Caco-2 (cell line): ENCODE results near the gene AGAP2. TPM values are rescaled to one million over a fixed set of nuclear protein-coding genes. Genes with fewer than 3 reads are reported as not detected.

ENCODE experiments used
- BruUV-seq: library from RNA; stranded (reverse); fragments of 400-500 nt; replicated peaks from 2 replicates; lab custom pipeline; 2021; lab: Mats Ljungman, UMichigan
- CTCF ChIA-PET: fragments of 300-600 bp; sonication (Branson Sonifier 250); formaldehyde crosslinking; loops from one replicate; lab custom pipeline; 2022; ENCODE audit warnings: antibody characterized with exemption; lab: Charles Lee
- POLR2A ChIA-PET: fragments of 300-600 bp; sonication (Branson Sonifier 250); formaldehyde crosslinking; loops from one replicate; lab custom pipeline; 2022; ENCODE audit warnings: antibody characterized with exemption; lab: Charles Lee
- DNase-seq, 2 experiments: peaks; one replicate each; pipeline versions ENCODE4 v3.0.0 to v3.0.0-alpha.2; 2020 to 2022
- H3K27me3 ChIP-seq: replicated peaks from 2 replicates; pipeline ENCODE4 v1.6.0; 2011; ENCODE audit warnings: low read length; ENCODE audit not compliant: control insufficient read depth, insufficient read depth
- H3K36me3 ChIP-seq: 2 replicates; pipeline ENCODE4 v1.5.1; 2011; ENCODE audit warnings: low read length; ENCODE audit not compliant: control insufficient read depth, insufficient read depth
- H3K4me1 ChIP-seq: fragments of 250-450 bp; sonication (Bioruptor Pico); 2 replicates; pipeline ENCODE4 v1.5.1; 2020; ENCODE audit warnings: mild to moderate bottlenecking
- H3K4me3 ChIP-seq: 2 replicates; pipeline ENCODE4 v1.5.1; 2011; ENCODE audit warnings: low read depth, mild to moderate bottlenecking, control low read depth, low read length
- H3K9me3 ChIP-seq: fragments of 250-450 bp; sonication (Bioruptor Pico); 2 replicates; pipeline ENCODE4 v1.5.1; 2020; ENCODE audit warnings: mild to moderate bottlenecking, moderate library complexity
- H3K27ac Mint-ChIP-seq: one replicate; pipeline ENCODE4 v1.8.0; 2022; ENCODE audit warnings: mixed read lengths; ENCODE audit not compliant: unreplicated experiment
- H3K27me3 Mint-ChIP-seq: one replicate; pipeline ENCODE4 v1.8.0; 2022; ENCODE audit warnings: mixed read lengths; ENCODE audit not compliant: insufficient read depth, unreplicated experiment
- H3K36me3 Mint-ChIP-seq: one replicate; pipeline ENCODE4 v1.8.0; 2022; ENCODE audit warnings: mild to moderate bottlenecking, mixed read lengths; ENCODE audit not compliant: insufficient read depth, unreplicated experiment
- H3K4me1 Mint-ChIP-seq: one replicate; pipeline ENCODE4 v1.8.0; 2022; ENCODE audit warnings: low read depth, mixed read lengths; ENCODE audit not compliant: unreplicated experiment
- H3K4me3 Mint-ChIP-seq: one replicate; pipeline ENCODE4 v1.8.0; 2022; ENCODE audit warnings: mild to moderate bottlenecking, moderate library complexity, mixed read lengths; ENCODE audit not compliant: unreplicated experiment
- H3K9me3 Mint-ChIP-seq: one replicate; pipeline ENCODE4 v1.8.0; 2022; ENCODE audit warnings: mixed read lengths; ENCODE audit not compliant: unreplicated experiment
- intact Hi-C: fragments of 100-400 bp; cut with micrococcal nuclease; formaldehyde crosslinking; loops from one replicate; pipeline ENCODE4 v1.10.0; 2022; ENCODE audit not compliant: unreplicated experiment
- total RNA-seq: library from RNA; stranded (reverse); gene quantifications from 2 replicates; pipeline ENCODE4 v1.2.3, GENCODE V29; 2022
- TF ChIP-seq, protein P1 (sequence below), 2 experiments: fragments of 200-600 bp in 1 of 2; IDR thresholded peaks; 1 replicate in 1 of 2; 2 replicates in 1 of 2; pipeline versions ENCODE4 v1.5.1 to v1.8.0; 2011 to 2022; ENCODE audit warnings: antibody characterized with exemption in 1 of 2, control low read depth in 1 of 2, inconsistent platforms in 1 of 2, low read depth in 1 of 2, low read length in 1 of 2, mild to moderate bottlenecking in 1 of 2, moderate library complexity in 1 of 2; ENCODE audit not compliant: insufficient read depth in 1 of 2, severe bottlenecking in 1 of 2, unreplicated experiment in 1 of 2

Gene AGAP2
- total RNA-seq, 1 experiment from 2014 or later, result 0.09 TPM

DNA sequence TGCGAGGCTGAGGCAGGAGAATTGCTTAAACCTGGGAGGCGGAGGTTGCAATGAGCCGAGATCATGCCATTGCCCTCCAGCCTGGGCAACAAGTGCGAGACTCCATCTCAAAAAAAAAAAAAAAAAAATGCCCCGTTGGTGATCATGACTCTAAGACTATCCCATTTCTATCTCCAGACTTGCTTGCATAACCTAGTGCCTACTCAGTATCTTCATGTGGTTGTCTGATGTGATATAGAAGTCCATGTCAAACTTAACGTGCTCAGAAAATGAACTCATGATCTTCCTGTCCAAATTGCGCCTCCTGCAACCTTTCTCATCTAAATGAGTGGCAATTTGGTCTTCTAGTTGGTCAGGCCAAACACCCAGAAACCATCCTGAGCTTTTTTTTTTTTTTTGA, 39.4 kb upstream of the AGAP2 start:
- H3K27me3 ChIP-seq, result no peaks in the 10 kb centered on the region
- intact Hi-C loops, result no loop called here
- H3K4me3 ChIP-seq, result no peak overlapping the region
- TF ChIP-seq, protein P1, sequence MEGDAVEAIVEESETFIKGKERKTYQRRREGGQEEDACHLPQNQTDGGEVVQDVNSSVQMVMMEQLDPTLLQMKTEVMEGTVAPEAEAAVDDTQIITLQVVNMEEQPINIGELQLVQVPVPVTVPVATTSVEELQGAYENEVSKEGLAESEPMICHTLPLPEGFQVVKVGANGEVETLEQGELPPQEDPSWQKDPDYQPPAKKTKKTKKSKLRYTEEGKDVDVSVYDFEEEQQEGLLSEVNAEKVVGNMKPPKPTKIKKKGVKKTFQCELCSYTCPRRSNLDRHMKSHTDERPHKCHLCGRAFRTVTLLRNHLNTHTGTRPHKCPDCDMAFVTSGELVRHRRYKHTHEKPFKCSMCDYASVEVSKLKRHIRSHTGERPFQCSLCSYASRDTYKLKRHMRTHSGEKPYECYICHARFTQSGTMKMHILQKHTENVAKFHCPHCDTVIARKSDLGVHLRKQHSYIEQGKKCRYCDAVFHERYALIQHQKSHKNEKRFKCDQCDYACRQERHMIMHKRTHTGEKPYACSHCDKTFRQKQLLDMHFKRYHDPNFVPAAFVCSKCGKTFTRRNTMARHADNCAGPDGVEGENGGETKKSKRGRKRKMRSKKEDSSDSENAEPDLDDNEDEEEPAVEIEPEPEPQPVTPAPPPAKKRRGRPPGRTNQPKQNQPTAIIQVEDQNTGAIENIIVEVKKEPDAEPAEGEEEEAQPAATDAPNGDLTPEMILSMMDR (IDR thresholded peaks at IDR 0.05; ENCODE audit: insufficient read depth in 1 of 2, low read depth in 1 of 2, low read length in 1 of 2, severe bottlenecking in 1 of 2, unreplicated experiment in 1 of 2), result no peak
- BruUV-seq, result no TSS peak
- no peak for DNase-seq
- no peaks in the 10 kb centered on the region for H3K27me3 Mint-ChIP-seq
- H3K27ac Mint-ChIP-seq, result no peak overlapping the region
- H3K4me1 Mint-ChIP-seq, result no peaks in the 10 kb centered on the region
- no peaks in the 10 kb centered on the region for H3K36me3 ChIP-seq
- ChIA-PET POLR2A (no interaction called here), CTCF (no interaction called here)
- peaks cover 9% of the 10 kb centered on the region for H3K36me3 Mint-ChIP-seq
- H3K4me1 ChIP-seq, result peaks cover 4% of the 10 kb centered on the region; the same call in 1 of the 2 replicates
- H3K9me3 ChIP-seq, result no peaks in the 10 kb centered on the region
- H3K4me3 Mint-ChIP-seq, result no peak overlapping the region
- H3K9me3 Mint-ChIP-seq, result no peaks in the 10 kb centered on the region

DNA sequence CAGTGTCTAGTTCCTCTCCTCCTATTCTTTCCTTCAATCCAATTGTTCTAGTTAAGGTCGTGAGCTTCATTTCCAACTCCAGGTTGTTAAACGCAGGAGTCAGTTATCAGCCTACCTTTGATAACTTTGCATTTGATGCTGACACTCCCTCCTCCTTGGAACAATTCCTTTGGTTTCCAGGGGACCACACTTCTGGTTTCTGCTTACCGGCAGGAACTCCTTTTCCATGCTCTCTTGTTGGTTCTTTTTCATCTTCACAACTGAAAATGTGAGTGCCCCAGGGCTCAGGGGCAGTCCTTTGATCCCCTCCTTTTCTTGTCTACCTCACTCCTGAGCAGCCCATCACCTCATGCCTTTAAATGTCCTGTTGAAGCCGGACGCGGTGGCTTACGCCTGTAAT, 38.8 kb upstream of the AGAP2 start:
- BruUV-seq, result no TSS peak
- no peak overlapping the region for H3K4me3 Mint-ChIP-seq
- intact Hi-C loops, result no loop called here

DNA sequence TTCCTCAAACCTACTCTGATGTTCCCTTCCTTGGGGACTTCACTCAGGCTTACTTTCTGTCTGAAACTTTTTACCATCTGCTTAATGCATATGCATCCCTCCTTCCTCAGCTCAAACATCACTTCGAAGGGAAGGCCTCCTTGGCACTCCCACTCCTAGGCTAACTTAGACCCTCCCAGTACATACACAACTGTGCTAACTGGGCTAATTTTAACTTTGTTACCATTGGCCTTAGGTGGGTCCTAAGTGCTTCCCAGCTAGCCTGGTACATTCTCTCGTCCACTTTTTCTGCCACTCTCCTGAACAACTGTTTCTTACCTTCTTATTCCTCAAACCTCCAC, 37.7 kb upstream of the AGAP2 start:
- H3K4me3 Mint-ChIP-seq, result no peak overlapping the region
- H3K36me3 Mint-ChIP-seq, result peaks cover 14% of the 10 kb centered on the region
- DNase-seq, result no peak
- no peak overlapping the region for H3K27ac Mint-ChIP-seq
- Histone ChIP-seq H3K4me1 (peaks cover 4% of the 10 kb centered on the region; the same call in 1 of the 2 replicates), H3K9me3 (no peaks in the 10 kb centered on the region), H3K4me3 (no peak overlapping the region), H3K27me3 (no peaks in the 10 kb centered on the region), H3K36me3 (no peaks in the 10 kb centered on the region)
- H3K9me3 Mint-ChIP-seq, result no peaks in the 10 kb centered on the region
- TF ChIP-seq, protein P1 (IDR thresholded peaks at IDR 0.05; ENCODE audit: insufficient read depth in 1 of 2, low read depth in 1 of 2, low read length in 1 of 2, severe bottlenecking in 1 of 2, unreplicated experiment in 1 of 2), result no peak
- ChIA-PET POLR2A (no interaction called here), CTCF (no interaction called here)
- BruUV-seq, result no TSS peak
- intact Hi-C loops, result no loop called here
- no peaks in the 10 kb centered on the region for H3K4me1 Mint-ChIP-seq
- H3K27me3 Mint-ChIP-seq, result no peaks in the 10 kb centered on the region

More for the DNA sequence above, 38.8 kb upstream of the AGAP2 start:
- POLR2A ChIA-PET, result no interaction called here
- peaks cover 4% of the 10 kb centered on the region; the same call in 1 of the 2 replicates for H3K4me1 ChIP-seq
- Mint-ChIP-seq H3K4me1 (no peaks in the 10 kb centered on the region), H3K27me3 (no peaks in the 10 kb centered on the region), H3K9me3 (no peaks in the 10 kb centered on the region), H3K36me3 (peaks cover 4% of the 10 kb centered on the region), H3K27ac (no peak overlapping the region)
- no peaks in the 10 kb centered on the region for H3K36me3 ChIP-seq
- CTCF ChIA-PET, result no interaction called here
- H3K4me3 ChIP-seq, result no peak overlapping the region
- DNase-seq, result no peak
- no peaks in the 10 kb centered on the region for H3K27me3 ChIP-seq
- TF ChIP-seq, protein P1 (IDR thresholded peaks at IDR 0.05; ENCODE audit: insufficient read depth in 1 of 2, low read depth in 1 of 2, low read length in 1 of 2, severe bottlenecking in 1 of 2, unreplicated experiment in 1 of 2), result no peak
- no peaks in the 10 kb centered on the region for H3K9me3 ChIP-seq
